Endothelial cell of umbilical vein (primary cell): ENCODE results near the gene JARID2. TPM values are rescaled to one million over a fixed set of nuclear protein-coding genes. Genes with fewer than 3 reads are reported as not detected.

Experiments
- BruUV-seq: library from RNA; stranded (reverse); fragments of 400-500 nt; replicated peaks from 2 replicates; lab custom pipeline; 2021; lab: Mats Ljungman, UMichigan
- CTCF ChIA-PET: fragments of 300-600, 350-600 bp; sonication (Branson Sonifier 250); formaldehyde crosslinking; loops from one replicate; lab custom pipeline; 2021; ENCODE audit warnings: antibody characterized with exemption, inconsistent platforms; lab: Charles Lee
- POLR2A ChIA-PET: fragments of 300-600, 350-600 bp; sonication (Branson Sonifier 250); formaldehyde crosslinking; loops from one replicate; lab custom pipeline; 2021; ENCODE audit warnings: antibody characterized with exemption, inconsistent platforms; lab: Charles Lee
- DNase-seq: peaks from one replicate; pipeline ENCODE4 v3.0.0-alpha.2; 2011; ENCODE audit warnings: low read depth, low spot score
- FAIRE-seq: peaks from 2 replicates; lab custom pipeline; 2011; peaks lifted over from hg19 to GRCh38; lab: Jason Lieb, UNC
- H2AFZ ChIP-seq: 2 replicates; pipeline ENCODE4 v1.6.0; 2012; ENCODE audit warnings: low read depth, low read length, control low read depth, inconsistent platforms
- H3K27ac ChIP-seq: 2 replicates; pipeline ENCODE4 v1.5.1; 2011; ENCODE audit warnings: low read depth, mild to moderate bottlenecking, control low read depth, low read length, moderate library complexity; ENCODE audit not compliant: insufficient read depth
- H3K27me3 ChIP-seq, 2 experiments: 2 replicates each; pipeline versions ENCODE4 v1.6.0 to v1.6.1; 2011; ENCODE audit warnings: low read length in 2 of 2, mixed read lengths in 1 of 2; ENCODE audit not compliant: control insufficient read depth in 2 of 2, insufficient read depth in 2 of 2
- H3K36me3 ChIP-seq, 2 experiments: 2 replicates in 1 of 2; 3 replicates in 1 of 2; pipeline ENCODE4 v1.5.1; 2011; ENCODE audit warnings: low read length in 2 of 2, mild to moderate bottlenecking in 1 of 2, moderate library complexity in 1 of 2; ENCODE audit not compliant: control insufficient read depth in 2 of 2, insufficient read depth in 2 of 2; ENCODE audit errors: extremely low read depth in 1 of 2
- H3K4me1 ChIP-seq: 3 replicates; pipeline ENCODE4 v1.5.1; 2011; ENCODE audit warnings: mild to moderate bottlenecking, low read length; ENCODE audit not compliant: control insufficient read depth, insufficient read depth; ENCODE audit errors: extremely low read depth
- H3K4me2 ChIP-seq: 2 replicates; pipeline ENCODE4 v1.6.1; 2011; ENCODE audit warnings: low read length, control low read depth, mixed read lengths; ENCODE audit not compliant: insufficient read depth
- H3K4me3 ChIP-seq, 3 experiments: fragments of 200-600 bp in 1 of 3; sonication (generic), shearing (Covaris generic) in 1 of 3; replicated peaks in 1 of 3; 2 replicates each; pipeline ENCODE4 v1.5.1; 2011 to 2016; ENCODE audit warnings: control low read depth in 3 of 3, low read length in 3 of 3, mild to moderate bottlenecking in 2 of 3, inconsistent platforms in 1 of 3, low read depth in 1 of 3, moderate library complexity in 1 of 3; ENCODE audit not compliant: insufficient read depth in 1 of 3
- H3K79me2 ChIP-seq: 2 replicates; pipeline ENCODE4 v1.6.0; 2012; ENCODE audit warnings: low read length, inconsistent platforms; ENCODE audit not compliant: control insufficient read depth, insufficient read depth
- H3K9ac ChIP-seq: replicated peaks from 2 replicates; pipeline ENCODE3; 2011; ENCODE audit warnings: low read length, control low read depth; ENCODE audit not compliant: insufficient read depth; ENCODE audit errors: extremely low read depth
- H3K9me1 ChIP-seq: replicated peaks from 3 replicates; pipeline ENCODE4 v1.6.0; 2011; ENCODE audit warnings: mild to moderate bottlenecking, low read length; ENCODE audit not compliant: control insufficient read depth, insufficient read depth; ENCODE audit errors: extremely low read depth
- H3K9me3 ChIP-seq: replicated peaks from 2 replicates; pipeline ENCODE4 v1.5.1; 2012; ENCODE audit warnings: low read length, inconsistent platforms; ENCODE audit not compliant: control insufficient read depth, insufficient read depth
- H4K20me1 ChIP-seq: replicated peaks from 2 replicates; pipeline ENCODE3; 2011; ENCODE audit warnings: mild to moderate bottlenecking, low read length; ENCODE audit not compliant: control insufficient read depth, insufficient read depth; ENCODE audit errors: extremely low read depth
- EZH2 ChIP-seq: IDR thresholded peaks from 2 replicates; pipeline ENCODE4 v1.6.1; 2012; ENCODE audit warnings: borderline replicate concordance, low read depth, mild to moderate bottlenecking, moderate library complexity, low read length, inconsistent platforms; ENCODE audit not compliant: severe bottlenecking
- FOS ChIP-seq: IDR thresholded peaks from 2 replicates; pipeline ENCODE4 v1.6.1; 2011; ENCODE audit warnings: mild to moderate bottlenecking, low read length, moderate library complexity, borderline replicate concordance; ENCODE audit not compliant: insufficient read depth
- GATA2 ChIP-seq: IDR thresholded peaks from 2 replicates; pipeline ENCODE4 v1.7.0; 2011; ENCODE audit warnings: low read depth, mild to moderate bottlenecking, moderate library complexity, mixed read lengths, low read length; ENCODE audit not compliant: insufficient read length, insufficient read depth
- JUN ChIP-seq: IDR thresholded peaks from 2 replicates; pipeline ENCODE4 v1.6.1; 2011; ENCODE audit warnings: borderline replicate concordance, low read depth; ENCODE audit not compliant: insufficient read length, insufficient read depth
- MYC ChIP-seq: IDR thresholded peaks from one replicate; pipeline ENCODE4 v1.6.1; 2011; ENCODE audit warnings: mild to moderate bottlenecking, low read depth, low read length
- POLR2A ChIP-seq: IDR thresholded peaks from 2 replicates; pipeline ENCODE4 v1.6.1; 2012; ENCODE audit warnings: low read depth, mild to moderate bottlenecking, control low read depth, low read length
- POLR2AphosphoS5 ChIP-seq: IDR thresholded peaks from 2 replicates; pipeline ENCODE4 v1.6.1; 2012; ENCODE audit warnings: low read depth, mild to moderate bottlenecking, control low read depth, low read length, moderate library complexity; ENCODE audit not compliant: insufficient read depth
- dilution Hi-C: fragments of 300-500 bp; cut with MboI; formaldehyde crosslinking; loops from one replicate; pipeline ENCODE4 v1.15.0; 2019; ENCODE audit warnings: low sequenced_read_pairs; ENCODE audit not compliant: extremely low pct_ligation_motif_present
- intact Hi-C: fragments of 100-400 bp; cut with micrococcal nuclease; formaldehyde crosslinking; loops from one replicate; pipeline ENCODE4 v1.10.0; 2022
- polyA plus RNA-seq, 4 experiments: library from polyadenylated mRNA; depleted of rRNA in 3 of 4; stranded (reverse) in 3 of 4; unstranded in 1 of 4; fragments of >200 nt; gene quantifications; 2 replicates each; pipeline versions ENCODE4 v1.2.1 to v1.2.3, GENCODE V29; 2011 to 2012; ENCODE audit warnings: missing spikeins in 1 of 4
- total RNA-seq: library from RNA; stranded (reverse); gene quantifications from 2 replicates; pipeline ENCODE4 v1.2.3, GENCODE V29; 2021
- TF ChIP-seq, protein P1 (sequence below), 2 donors: IDR thresholded peaks; 1 replicate in 1 of 2; 2 replicates in 1 of 2; pipeline ENCODE4 v1.5.1; 2011; ENCODE audit warnings: low read length in 2 of 2, mild to moderate bottlenecking in 2 of 2, moderate library complexity in 2 of 2, control low read depth in 1 of 2, inconsistent platforms in 1 of 2, low read depth in 1 of 2; ENCODE audit not compliant: insufficient read depth in 1 of 2; ENCODE audit errors: extremely low read depth in 1 of 2
- TF ChIP-seq, protein P2 (sequence below): IDR thresholded peaks from 2 replicates; pipeline ENCODE4 v1.6.1; 2011; ENCODE audit not compliant: insufficient read depth, insufficient read length

The JARID2 gene
- total and polyA plus RNA-seq, 2 donors (not counting 3 experiments of a cell fraction or from before 2014, with no cell fraction given), result 2.9 to 10.6 TPM

DNA sequence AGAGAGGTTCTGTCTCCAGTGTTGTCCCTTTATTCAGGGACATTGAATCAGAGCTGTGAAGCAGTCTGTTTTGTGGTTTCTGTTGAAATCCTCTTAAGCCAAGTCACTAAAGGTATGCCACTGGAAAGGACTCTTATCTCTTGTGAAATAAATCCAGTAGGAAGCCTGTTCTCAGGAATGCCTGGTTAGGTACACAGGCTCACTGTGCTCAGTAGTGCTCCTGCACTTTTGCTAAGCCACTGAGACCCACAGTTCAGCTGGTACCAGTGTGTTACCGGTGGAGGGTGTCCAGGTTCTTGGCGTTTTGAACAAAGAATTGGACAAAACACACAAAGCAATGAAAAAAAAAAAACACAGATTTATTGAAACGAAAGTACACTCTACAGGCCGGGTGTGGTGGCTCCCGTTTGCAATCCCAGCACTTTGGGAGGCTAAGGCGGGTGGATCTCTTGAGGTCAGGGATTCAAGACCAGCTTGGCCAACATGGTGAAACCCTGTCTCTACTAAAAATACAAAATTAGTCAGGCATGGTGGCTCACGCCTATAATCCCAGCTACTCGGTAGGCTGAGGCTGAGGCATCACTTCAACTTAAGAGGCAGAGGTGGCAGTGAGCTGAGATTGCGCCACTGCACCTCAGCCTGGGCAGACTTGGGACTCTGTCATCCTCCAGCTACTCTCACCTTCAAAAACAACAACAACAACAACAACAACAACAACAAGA, 186.1 kb downstream of the JARID2 start:
- no peaks in the 10 kb centered on the region for H3K27me3 ChIP-seq
- no peak for TF ChIP-seq POLR2A
- no peak for TF ChIP-seq JUN
- TF ChIP-seq GATA2, result no peak
- no peak for TF ChIP-seq POLR2AphosphoS5
- TF ChIP-seq EZH2, result no peak
- TF ChIP-seq MYC, result no peak
- TF ChIP-seq, protein P1, sequence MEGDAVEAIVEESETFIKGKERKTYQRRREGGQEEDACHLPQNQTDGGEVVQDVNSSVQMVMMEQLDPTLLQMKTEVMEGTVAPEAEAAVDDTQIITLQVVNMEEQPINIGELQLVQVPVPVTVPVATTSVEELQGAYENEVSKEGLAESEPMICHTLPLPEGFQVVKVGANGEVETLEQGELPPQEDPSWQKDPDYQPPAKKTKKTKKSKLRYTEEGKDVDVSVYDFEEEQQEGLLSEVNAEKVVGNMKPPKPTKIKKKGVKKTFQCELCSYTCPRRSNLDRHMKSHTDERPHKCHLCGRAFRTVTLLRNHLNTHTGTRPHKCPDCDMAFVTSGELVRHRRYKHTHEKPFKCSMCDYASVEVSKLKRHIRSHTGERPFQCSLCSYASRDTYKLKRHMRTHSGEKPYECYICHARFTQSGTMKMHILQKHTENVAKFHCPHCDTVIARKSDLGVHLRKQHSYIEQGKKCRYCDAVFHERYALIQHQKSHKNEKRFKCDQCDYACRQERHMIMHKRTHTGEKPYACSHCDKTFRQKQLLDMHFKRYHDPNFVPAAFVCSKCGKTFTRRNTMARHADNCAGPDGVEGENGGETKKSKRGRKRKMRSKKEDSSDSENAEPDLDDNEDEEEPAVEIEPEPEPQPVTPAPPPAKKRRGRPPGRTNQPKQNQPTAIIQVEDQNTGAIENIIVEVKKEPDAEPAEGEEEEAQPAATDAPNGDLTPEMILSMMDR (IDR thresholded peaks at IDR 0.05; ENCODE audit: extremely low read depth in 1 of 2, insufficient read depth in 1 of 2, low read depth in 1 of 2, low read length in 2 of 2), result no peak
- no peak for TF ChIP-seq FOS
- TF ChIP-seq, protein P2, sequence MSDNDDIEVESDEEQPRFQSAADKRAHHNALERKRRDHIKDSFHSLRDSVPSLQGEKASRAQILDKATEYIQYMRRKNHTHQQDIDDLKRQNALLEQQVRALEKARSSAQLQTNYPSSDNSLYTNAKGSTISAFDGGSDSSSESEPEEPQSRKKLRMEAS, result no peak
- no peaks in the 10 kb centered on the region for H3K79me2 ChIP-seq
- H3K4me2 ChIP-seq, result no peak overlapping the region
- no peaks in the 10 kb centered on the region for H3K9me3 ChIP-seq
- FAIRE-seq (no peak), DNase-seq (no peak)
- H3K9me1 ChIP-seq, result no peaks in the 10 kb centered on the region
- CTCF ChIA-PET, result no interaction called here
- H3K9ac ChIP-seq, result no peak overlapping the region
- dilution Hi-C loops, result no loop called here
- BruUV-seq, result no TSS peak
- intact Hi-C loops, result no loop called here
- H3K4me1 ChIP-seq, result peaks cover 36% of the 10 kb centered on the region
- POLR2A ChIA-PET, result no interaction called here
- no peak overlapping the region for H2AFZ ChIP-seq
- H3K36me3 ChIP-seq, result no peaks in the 10 kb centered on the region
- H3K4me3 ChIP-seq, result no peak overlapping the region
- peaks cover 4% of the 10 kb centered on the region for H4K20me1 ChIP-seq
- H3K27ac ChIP-seq, result no peak overlapping the region
